ENCODE measurements around the gene MOK.

The MOK gene

GRCh38 chr14:102221026-102221425, 83.9 kb downstream of the MOK start:
- H3K4me1 ChIP-seq (ENCODE audit: low read depth, poor library complexity, severe bottlenecking), result no peaks in the 10 kb centered on the region
- no peaks in the 10 kb centered on the region for H3K27me3 ChIP-seq (ENCODE audit: insufficient read depth, low read depth)
- no peak overlapping the region for H3K9ac ChIP-seq
- no peak overlapping the region for H3K27ac ChIP-seq
- H3K4me3 ChIP-seq (IDR thresholded peaks at IDR 0.05; ENCODE audit: insufficient read depth, low read depth, low read length), result no peak overlapping the region
- H4K20me1 ChIP-seq (ENCODE audit: insufficient read depth), result no peaks in the 10 kb centered on the region
- no peaks in the 10 kb centered on the region for H3K79me2 ChIP-seq (ENCODE audit: insufficient read depth, low read depth)
- no peaks in the 10 kb centered on the region for H3K36me3 ChIP-seq (ENCODE audit: insufficient read depth)
- no peak for TF ChIP-seq CTCF (conservative IDR thresholded peaks at IDR 0.05; ENCODE audit: low read depth, low read length)
- no peak overlapping the region for H2AFZ ChIP-seq (ENCODE audit: low read depth)
- H3K4me2 ChIP-seq, result no peak overlapping the region

- Histone ChIP-seq H3K9ac (no peak overlapping the region), H2AFZ (ENCODE audit: low read depth) (no peak overlapping the region), H3K4me1 (ENCODE audit: low read depth, poor library complexity, severe bottlenecking) (no peaks in the 10 kb centered on the region), H3K27me3 (ENCODE audit: insufficient read depth, low read depth) (no peaks in the 10 kb centered on the region), H3K4me3 (IDR thresholded peaks at IDR 0.05; ENCODE audit: insufficient read depth, low read depth, low read length) (no peak overlapping the region), H4K20me1 (ENCODE audit: insufficient read depth) (no peaks in the 10 kb centered on the region), H3K36me3 (ENCODE audit: insufficient read depth) (no peaks in the 10 kb centered on the region), H3K79me2 (ENCODE audit: insufficient read depth, low read depth) (no peaks in the 10 kb centered on the region), H3K4me2 (no peak overlapping the region), H3K27ac (no peak overlapping the region)
- TF ChIP-seq CTCF (conservative IDR thresholded peaks at IDR 0.05; ENCODE audit: low read depth, low read length), result no peak
These were observed 84.9 kb downstream of the MOK start for GRCh38 chr14:102220031-102220430.

GRCh38 chr14:102219316-102219715, 85.6 kb downstream of the MOK start:
- Histone ChIP-seq H3K27ac (no peak overlapping the region), H3K9ac (no peak overlapping the region), H3K79me2 (ENCODE audit: insufficient read depth, low read depth) (no peaks in the 10 kb centered on the region), H3K27me3 (ENCODE audit: insufficient read depth, low read depth) (no peaks in the 10 kb centered on the region), H3K4me1 (ENCODE audit: low read depth, poor library complexity, severe bottlenecking) (no peaks in the 10 kb centered on the region), H2AFZ (ENCODE audit: low read depth) (no peak overlapping the region), H3K4me2 (no peak overlapping the region), H3K4me3 (IDR thresholded peaks at IDR 0.05; ENCODE audit: insufficient read depth, low read depth, low read length) (no peak overlapping the region), H4K20me1 (ENCODE audit: insufficient read depth) (no peaks in the 10 kb centered on the region), H3K36me3 (ENCODE audit: insufficient read depth) (no peaks in the 10 kb centered on the region)
- TF ChIP-seq CTCF (conservative IDR thresholded peaks at IDR 0.05; ENCODE audit: low read depth, low read length), result no peak

GRCh38 chr14:102218688-102219087, 86.3 kb downstream of the MOK start:
- Histone ChIP-seq H3K9ac (no peak overlapping the region), H3K27me3 (ENCODE audit: insufficient read depth, low read depth) (no peaks in the 10 kb centered on the region), H4K20me1 (ENCODE audit: insufficient read depth) (no peaks in the 10 kb centered on the region), H2AFZ (ENCODE audit: low read depth) (no peak overlapping the region), H3K36me3 (ENCODE audit: insufficient read depth) (no peaks in the 10 kb centered on the region), H3K27ac (no peak overlapping the region), H3K4me1 (ENCODE audit: low read depth, poor library complexity, severe bottlenecking) (no peaks in the 10 kb centered on the region), H3K4me3 (IDR thresholded peaks at IDR 0.05; ENCODE audit: insufficient read depth, low read depth, low read length) (no peak overlapping the region), H3K4me2 (no peak overlapping the region), H3K79me2 (ENCODE audit: insufficient read depth, low read depth) (no peaks in the 10 kb centered on the region)
- TF ChIP-seq CTCF (conservative IDR thresholded peaks at IDR 0.05; ENCODE audit: low read depth, low read length), result no peak

Measured in KMS-11 (cell line).